HFFc6 (cell line): ENCODE measurements around the gene CIAPIN1. TPM values are rescaled to one million over a fixed set of nuclear protein-coding genes. Genes with fewer than 3 reads are reported as not detected.

Experiments
- DNase-seq: peaks from one replicate; pipeline ENCODE4 v3.0.0-alpha.2; 2018
- H3K27ac Mint-ChIP-seq: 2 replicates; pipeline ENCODE4 v1.8.0; 2020; ENCODE audit warnings: mild to moderate bottlenecking, mixed read lengths
- H3K27me3 Mint-ChIP-seq: 2 replicates; pipeline ENCODE4 v1.8.0; 2021; ENCODE audit warnings: mild to moderate bottlenecking, moderate library complexity, mixed read lengths; ENCODE audit not compliant: insufficient read depth
- H3K36me3 Mint-ChIP-seq: 2 replicates; pipeline ENCODE4 v1.8.0; 2021; ENCODE audit warnings: low read depth, mixed read lengths
- H3K4me1 Mint-ChIP-seq: 2 replicates; pipeline ENCODE4 v1.8.0; 2020; ENCODE audit warnings: low read depth, mixed read lengths
- H3K4me3 Mint-ChIP-seq: 2 replicates; pipeline ENCODE4 v1.8.0; 2020; ENCODE audit warnings: mild to moderate bottlenecking, moderate library complexity, mixed read lengths
- H3K9me3 Mint-ChIP-seq: 2 replicates; pipeline ENCODE4 v1.8.0; 2020; ENCODE audit warnings: mild to moderate bottlenecking, mixed read lengths
- total RNA-seq, 6 experiments: library from RNA; stranded (reverse); fragmentation: NEBNext Ultra II Directional; extraction: Animal tissue kit (Norgen Biotek cat#: 25700); gene quantifications; 2 replicates in 1 of 6; 3 replicates in 5 of 6; pipeline ENCODE4 v1.2.3, GENCODE V29; 2021
- TF ChIP-seq, protein P1 (sequence below): fragments of 200-600 bp; sonication (generic); IDR thresholded peaks from 2 replicates; pipeline ENCODE4 v1.5.0; 2021; ENCODE audit warnings: antibody characterized with exemption, mild to moderate bottlenecking

Gene CIAPIN1
- total RNA-seq, 6 experiments from 2014 or later: 37.5 to 49.0 (median 46.8) TPM

DNA sequence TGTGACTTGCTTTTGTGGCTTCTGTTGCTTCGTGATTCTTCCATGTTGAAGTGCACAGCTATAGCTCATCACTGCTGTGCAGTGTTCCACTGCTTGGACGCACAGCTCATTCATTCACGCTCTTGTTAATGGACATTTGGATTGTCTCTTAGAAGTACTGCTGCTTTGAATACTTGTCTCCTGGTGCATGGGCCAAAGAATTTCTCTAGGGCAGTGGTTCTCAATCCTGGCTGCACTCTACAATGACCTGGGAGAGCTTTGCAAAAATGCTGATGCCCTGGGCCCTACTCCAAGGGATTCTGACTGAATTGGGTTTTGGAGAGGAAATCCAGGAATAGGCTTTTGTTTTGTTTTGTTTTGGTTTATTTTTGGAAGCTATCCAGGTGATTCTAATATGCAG is 22.6 kb downstream of the CIAPIN1 start:
- Mint-ChIP-seq H3K27ac (no peak overlapping the region), H3K4me1 (peaks cover 10% of the 10 kb centered on the region), H3K36me3 (peaks cover 18% of the 10 kb centered on the region; the same call in 1 of the 2 replicates), H3K9me3 (no peaks in the 10 kb centered on the region), H3K4me3 (no peak overlapping the region), H3K27me3 (no peaks in the 10 kb centered on the region; the same call in 1 of the 2 replicates)
- no peak for DNase-seq
- TF ChIP-seq, protein P1, sequence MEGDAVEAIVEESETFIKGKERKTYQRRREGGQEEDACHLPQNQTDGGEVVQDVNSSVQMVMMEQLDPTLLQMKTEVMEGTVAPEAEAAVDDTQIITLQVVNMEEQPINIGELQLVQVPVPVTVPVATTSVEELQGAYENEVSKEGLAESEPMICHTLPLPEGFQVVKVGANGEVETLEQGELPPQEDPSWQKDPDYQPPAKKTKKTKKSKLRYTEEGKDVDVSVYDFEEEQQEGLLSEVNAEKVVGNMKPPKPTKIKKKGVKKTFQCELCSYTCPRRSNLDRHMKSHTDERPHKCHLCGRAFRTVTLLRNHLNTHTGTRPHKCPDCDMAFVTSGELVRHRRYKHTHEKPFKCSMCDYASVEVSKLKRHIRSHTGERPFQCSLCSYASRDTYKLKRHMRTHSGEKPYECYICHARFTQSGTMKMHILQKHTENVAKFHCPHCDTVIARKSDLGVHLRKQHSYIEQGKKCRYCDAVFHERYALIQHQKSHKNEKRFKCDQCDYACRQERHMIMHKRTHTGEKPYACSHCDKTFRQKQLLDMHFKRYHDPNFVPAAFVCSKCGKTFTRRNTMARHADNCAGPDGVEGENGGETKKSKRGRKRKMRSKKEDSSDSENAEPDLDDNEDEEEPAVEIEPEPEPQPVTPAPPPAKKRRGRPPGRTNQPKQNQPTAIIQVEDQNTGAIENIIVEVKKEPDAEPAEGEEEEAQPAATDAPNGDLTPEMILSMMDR: no peak

DNA sequence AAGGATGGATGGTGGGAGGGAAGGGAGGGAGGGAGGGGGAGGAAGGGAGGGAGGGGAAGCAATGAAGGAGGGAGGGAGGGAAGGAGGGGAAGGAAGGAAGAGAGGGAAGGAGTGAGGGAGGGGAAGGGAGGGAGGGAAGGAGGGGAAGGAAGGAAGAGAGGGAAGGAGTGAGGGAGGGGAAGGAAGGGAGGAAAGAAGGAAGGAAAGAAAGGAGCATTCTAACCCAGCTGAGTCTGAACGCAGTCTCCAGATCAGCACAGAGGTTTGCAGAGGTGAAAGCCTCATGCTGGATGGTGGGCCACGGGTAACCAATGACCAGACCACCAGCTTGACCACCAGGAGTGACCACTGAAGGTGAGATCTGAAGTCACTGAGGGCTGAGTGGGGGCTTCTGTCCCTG is 24.0 kb downstream of the CIAPIN1 start:
- H3K9me3 Mint-ChIP-seq: no peaks in the 10 kb centered on the region
- H3K4me3 Mint-ChIP-seq: no peak overlapping the region
- H3K27ac Mint-ChIP-seq: no peak overlapping the region
- peaks cover 2% of the 10 kb centered on the region for H3K27me3 Mint-ChIP-seq
- peaks cover 20% of the 10 kb centered on the region for H3K4me1 Mint-ChIP-seq
- TF ChIP-seq, protein P1: no peak
- DNase-seq: no peak
- 0 out of 2 replicates have a peak, but pooled peaks cover 8% of the 10 kb centered on the region for H3K36me3 Mint-ChIP-seq

DNA sequence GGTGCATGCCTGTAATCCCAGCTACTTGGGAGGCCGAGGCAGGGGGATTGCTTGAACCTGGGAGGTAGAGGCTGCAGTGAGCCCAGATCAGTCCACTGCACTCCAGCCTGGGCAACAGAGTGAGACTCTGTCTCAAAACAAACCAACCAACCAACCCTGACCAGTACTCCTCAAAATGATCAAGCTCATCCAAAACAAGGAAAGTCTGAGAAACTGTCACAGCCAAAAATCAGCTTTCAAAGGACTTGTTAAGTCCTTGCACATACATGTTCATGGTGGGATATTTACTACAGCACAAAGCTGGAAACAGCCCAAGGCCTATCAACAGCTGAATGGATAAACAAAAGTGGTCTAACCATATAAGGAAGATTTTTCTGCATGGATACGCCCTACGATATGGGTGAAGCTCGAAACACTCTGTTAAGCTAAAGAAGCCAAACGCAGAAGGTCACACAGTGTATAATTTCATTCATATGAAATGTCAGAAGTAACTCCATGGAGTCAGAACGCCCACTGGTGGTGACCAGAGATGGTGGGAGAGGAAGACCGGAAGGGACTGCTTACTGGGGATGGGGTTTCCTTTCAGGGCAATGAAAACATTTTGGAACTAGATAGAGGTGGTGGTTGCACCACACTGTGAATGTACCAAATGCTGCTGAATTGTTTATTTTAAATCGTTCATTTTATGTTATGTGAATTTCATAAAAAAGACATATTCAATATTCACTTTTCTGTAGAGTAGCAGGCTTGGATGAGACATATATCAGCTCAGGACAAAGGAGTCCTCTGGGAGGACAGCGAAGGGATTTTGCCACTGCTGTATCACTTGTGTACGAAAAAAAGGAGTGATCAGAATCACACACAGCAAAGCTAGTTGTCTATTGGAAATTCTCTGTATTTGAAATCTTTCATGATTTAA is 24.9 kb downstream of the CIAPIN1 start:
- Mint-ChIP-seq H3K27ac (peak overlapping the region; percentile 23; the same call in 1 of the 2 replicates), H3K4me1 (peaks cover 28% of the 10 kb centered on the region), H3K36me3 (0 out of 2 replicates have a peak, but pooled peaks cover 4% of the 10 kb centered on the region), H3K4me3 (no peak overlapping the region; the same call in 1 of the 2 replicates), H3K9me3 (no peaks in the 10 kb centered on the region), H3K27me3 (peaks cover 2% of the 10 kb centered on the region)
- TF ChIP-seq, protein P1: peak; percentile 87
- peak; percentile 41 for DNase-seq

DNA sequence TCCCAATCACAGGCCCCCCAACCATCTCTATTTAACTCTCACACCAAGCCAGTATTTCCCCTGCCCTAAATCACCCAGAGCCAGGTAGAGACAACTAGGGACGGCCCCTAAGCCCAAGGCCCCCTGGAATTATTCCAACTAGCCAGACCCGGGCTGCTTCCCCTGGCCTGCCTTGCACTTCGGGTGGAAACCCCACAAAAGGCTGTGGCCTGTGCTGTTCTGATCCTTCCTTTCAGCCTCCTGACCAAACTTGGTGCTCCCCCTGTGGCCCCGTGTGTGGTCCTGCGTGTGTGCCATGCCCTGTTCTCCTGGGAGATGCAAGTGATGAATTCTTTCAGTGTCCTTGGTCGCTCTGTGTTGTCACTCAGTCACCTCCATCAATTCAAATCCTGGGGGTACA is 27.7 kb downstream of the CIAPIN1 start:
- Mint-ChIP-seq H3K27ac (no peak overlapping the region), H3K4me1 (peaks cover 35% of the 10 kb centered on the region), H3K27me3 (peaks cover 5% of the 10 kb centered on the region), H3K9me3 (no peaks in the 10 kb centered on the region), H3K4me3 (no peak overlapping the region), H3K36me3 (no peaks in the 10 kb centered on the region)
- TF ChIP-seq, protein P1: no peak
- no peak for DNase-seq

DNA sequence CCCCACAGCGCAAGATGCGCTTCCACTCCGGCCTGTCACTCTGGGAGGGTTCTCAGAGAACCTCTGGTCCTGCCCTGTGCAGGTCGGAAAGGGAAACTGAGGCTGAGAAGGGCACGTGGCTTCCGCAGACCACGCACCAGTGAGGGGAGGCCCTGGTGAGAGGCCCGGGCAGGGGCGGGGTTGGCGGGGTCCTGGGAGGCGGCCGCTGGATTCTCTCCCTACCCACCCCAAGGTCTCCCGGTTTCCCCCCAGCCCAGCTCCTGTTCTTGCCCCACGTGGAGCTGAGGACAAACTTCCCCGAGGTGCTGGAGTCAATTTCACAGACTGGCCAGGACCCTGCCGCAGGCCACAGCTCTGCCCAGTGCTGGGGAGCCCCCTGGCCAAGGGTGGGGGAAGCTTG is 31.1 kb downstream of the CIAPIN1 start:
- Mint-ChIP-seq H3K36me3 (no peaks in the 10 kb centered on the region), H3K9me3 (no peaks in the 10 kb centered on the region), H3K27ac (no peak overlapping the region), H3K4me1 (peaks cover 25% of the 10 kb centered on the region), H3K4me3 (no peak overlapping the region), H3K27me3 (peaks cover 15% of the 10 kb centered on the region)
- TF ChIP-seq, protein P1: no peak
- DNase-seq: no peak
